Right renal cortex interstitium (tissue), 3 donors: ENCODE results near the gene ANKRD28. TPM values are rescaled to one million over a fixed set of nuclear protein-coding genes. Genes with fewer than 3 reads are reported as not detected.

Source experiments
- DNase-seq, 3 donors: peaks; one replicate each; pipeline ENCODE4 v3.0.0-alpha.2; 2013; ENCODE audit warnings: low read depth in 3 of 3, low spot score in 2 of 3
- polyA plus RNA-seq, 3 donors: library from polyadenylated mRNA; unstranded; fragments of 120-200 nt; gene quantifications; one replicate each; pipeline ENCODE4 v1.2.1, GENCODE V29; 2013; ENCODE audit not compliant: insufficient read length in 3 of 3

ANKRD28 gene
- polyA plus RNA-seq, 3 donors, result 42.7 to 48.5 (median 45.2) TPM

DNA sequence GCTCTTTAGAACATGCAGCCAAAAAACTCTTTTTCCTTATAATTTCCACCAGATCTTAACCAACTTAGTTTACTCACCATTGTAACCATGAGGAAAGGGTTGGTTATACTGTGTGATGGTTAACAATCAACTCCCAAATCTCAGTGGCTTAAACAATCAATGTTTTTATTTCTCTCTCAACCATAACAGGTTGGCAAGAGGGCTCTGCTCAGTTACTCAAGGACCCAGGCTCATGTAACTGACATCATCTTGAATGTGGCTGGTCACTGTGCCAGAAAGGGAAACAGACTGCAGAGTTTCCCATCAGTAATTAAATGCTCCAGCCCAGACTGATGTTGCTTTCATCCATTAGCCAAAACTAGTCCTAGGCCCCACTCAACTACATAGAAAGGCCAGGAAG is 69.0 kb downstream of the ANKRD28 start:
- DNase-seq, result no peak

DNA sequence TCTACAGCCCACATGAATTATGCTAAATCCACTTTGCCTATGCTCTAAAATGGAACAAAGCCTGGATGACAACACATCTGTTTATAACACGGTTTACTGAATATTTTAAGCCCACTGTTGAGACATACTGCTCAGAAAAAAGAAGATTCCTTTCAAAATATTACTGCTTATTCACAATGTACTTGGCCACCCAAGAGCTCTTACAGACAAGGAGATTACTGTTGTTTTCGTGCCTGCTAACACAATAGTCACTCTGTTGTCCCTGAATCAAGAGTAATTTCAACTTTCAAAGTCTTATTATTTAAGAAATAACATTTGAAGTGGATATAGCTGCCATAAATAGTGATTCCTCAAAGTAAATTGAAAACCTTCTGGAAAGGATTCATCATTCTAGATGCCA is 70.9 kb downstream of the ANKRD28 start:
- no peak for DNase-seq

DNA sequence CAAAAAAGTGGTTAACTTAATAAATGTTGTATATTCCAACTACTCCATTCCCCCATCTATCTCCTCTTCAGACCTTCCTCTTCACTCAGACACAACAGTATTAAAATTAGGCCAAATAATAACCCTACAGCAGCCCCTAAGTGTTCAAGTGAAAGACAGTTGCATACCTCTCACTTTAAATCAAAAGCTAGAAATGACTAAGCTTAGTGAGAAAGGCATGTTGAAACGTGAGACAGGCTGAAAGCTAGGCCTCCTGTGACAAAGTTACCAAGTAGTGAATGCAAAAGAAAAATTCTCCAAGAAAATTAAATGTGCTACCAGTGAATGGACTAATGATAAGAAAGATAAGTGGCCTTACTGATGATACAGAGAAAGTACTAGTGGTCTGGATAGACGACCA is 71.7 kb downstream of the ANKRD28 start:
- no peak for DNase-seq

DNA sequence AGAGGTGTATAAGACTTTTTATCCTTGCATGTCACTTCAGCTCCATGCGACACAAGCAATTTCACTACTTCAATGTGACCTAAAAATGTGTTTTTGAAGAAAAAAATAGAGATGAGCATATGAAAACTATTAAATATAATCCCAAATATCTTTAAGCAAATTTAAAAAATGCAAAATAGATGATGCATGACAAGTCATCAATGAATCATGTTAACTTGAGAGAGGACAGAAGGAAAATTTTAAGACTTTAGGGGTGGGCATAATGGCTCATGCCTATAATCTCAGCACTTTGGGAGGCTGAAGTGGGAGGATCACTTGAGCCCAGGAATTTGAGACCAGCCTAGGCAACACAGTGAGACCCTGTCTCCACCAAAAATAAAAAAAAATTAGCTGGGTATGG is 73.3 kb downstream of the ANKRD28 start:
- no peak for DNase-seq

DNA sequence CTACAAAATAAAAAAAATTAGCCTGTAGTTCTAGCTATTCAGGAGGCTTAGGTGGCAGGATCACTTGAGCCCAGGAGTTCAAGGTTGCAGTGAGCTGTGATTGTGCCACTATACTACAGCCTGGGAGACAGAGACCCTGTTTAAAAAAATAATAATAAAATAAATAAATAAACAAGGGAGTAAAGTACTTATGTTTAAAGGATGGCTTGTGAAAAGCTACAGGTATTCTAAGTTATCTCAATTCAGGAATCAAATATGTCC is 74.2 kb downstream of the ANKRD28 start:
- DNase-seq, result no peak

DNA sequence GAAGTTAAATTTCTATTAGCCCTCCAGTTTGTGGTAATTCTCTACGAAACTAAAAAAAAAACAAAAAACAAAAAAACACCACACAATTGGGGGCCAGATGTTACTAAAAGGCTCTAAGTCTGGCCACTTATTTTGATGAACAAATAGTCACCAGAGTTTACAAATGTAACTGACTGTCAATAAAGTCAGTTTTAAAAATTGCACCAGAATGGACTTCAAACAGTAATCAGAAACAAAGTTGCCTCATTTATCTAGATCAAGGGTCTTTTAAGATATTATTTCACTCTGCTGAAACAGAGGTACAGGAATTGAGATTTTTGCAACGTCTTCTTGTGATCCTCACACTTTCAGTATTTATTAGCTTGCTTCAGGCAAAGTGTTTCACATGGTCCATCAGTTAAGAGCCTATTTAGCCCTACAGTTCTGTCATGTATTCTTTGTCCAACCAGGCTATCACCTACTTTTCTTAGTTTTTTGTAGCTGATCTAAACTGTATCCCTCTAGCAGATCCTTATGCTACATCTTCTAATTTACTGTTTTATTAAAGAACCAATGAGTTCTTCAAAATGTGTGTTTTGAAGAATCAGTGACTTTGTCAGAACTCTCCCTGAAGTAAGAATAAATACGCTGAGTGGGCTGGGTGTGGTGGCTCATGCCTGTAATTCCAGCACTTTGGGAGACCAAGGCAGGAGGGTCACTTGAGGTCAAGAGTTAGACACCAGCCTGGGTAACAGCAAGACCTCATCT is 74.7 kb downstream of the ANKRD28 start:
- DNase-seq, result no peak

DNA sequence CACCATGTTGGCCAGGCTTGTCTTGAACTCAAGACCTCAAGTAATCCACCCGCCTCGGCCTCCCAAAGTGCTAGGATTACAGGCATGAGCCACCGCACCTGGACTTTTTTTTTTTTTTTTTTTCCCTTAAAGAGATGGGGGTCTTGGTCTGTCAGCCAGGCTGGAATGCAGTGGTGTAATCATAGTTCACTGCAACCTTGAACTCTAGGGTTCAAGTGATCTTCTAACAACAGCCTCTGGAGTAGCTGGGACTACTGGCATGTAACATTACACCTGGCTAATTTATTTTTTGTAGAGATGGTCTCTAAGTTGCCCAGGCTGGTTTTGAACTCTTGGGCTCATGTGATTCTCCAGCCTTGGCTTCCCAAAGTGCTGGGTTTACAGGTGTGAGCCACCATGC is 81.6 kb downstream of the ANKRD28 start:
- DNase-seq, result no peak

DNA sequence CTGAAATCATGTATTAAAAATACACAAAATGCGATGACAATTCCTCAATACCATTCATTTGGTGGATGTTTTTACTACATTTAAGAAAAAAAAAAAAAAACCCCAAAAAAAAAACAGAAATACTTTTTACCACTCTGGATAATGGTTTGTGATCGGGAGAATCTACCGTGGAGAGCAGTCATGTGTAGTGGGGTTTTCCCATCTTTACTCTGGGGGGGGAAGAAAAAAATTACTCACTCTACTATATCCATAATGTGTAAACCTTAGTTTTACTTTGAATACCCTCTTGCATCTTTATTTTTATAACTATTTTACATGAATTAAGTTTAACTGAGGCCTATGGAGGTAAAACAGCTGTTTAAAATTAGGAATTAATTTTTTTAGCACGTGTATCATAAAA is 83.3 kb downstream of the ANKRD28 start:
- no peak for DNase-seq

DNA sequence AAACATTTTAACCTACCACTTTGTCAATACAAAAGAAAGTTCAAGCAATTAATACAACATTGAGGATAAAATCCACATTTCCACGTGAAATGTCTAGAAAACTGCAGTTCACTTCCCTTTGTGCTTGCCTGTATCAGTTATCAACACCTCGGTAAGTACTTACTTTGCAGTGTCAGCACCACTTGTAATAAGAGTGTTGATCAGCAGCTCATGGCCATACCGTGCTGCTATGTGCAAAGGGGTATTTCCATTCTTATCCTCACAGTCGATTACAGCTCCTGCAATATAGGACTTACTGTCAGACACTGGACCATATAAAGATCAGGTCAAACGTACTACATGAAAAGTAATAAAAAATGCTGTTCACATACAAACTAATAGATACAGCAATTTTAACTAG is 84.4 kb downstream of the ANKRD28 start:
- no peak for DNase-seq

DNA sequence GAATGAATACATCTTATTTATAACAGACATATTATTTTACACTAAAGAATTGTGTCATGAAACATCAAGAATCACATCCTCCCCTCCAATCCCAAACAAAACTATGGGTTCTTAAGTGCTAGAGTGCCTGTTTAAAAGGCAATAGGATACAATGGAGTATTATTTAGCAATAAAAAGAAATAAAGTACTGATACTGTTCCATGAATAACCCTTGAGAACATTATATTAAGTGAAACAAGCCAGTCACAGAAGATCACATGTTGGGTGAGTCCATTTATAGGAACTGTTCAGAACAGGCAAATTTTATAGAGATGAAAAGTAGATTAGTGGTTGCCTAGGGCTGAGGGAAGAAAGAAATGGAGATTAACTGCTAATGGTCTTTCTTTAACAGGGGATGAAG is 86.5 kb downstream of the ANKRD28 start:
- DNase-seq, result no peak

DNA sequence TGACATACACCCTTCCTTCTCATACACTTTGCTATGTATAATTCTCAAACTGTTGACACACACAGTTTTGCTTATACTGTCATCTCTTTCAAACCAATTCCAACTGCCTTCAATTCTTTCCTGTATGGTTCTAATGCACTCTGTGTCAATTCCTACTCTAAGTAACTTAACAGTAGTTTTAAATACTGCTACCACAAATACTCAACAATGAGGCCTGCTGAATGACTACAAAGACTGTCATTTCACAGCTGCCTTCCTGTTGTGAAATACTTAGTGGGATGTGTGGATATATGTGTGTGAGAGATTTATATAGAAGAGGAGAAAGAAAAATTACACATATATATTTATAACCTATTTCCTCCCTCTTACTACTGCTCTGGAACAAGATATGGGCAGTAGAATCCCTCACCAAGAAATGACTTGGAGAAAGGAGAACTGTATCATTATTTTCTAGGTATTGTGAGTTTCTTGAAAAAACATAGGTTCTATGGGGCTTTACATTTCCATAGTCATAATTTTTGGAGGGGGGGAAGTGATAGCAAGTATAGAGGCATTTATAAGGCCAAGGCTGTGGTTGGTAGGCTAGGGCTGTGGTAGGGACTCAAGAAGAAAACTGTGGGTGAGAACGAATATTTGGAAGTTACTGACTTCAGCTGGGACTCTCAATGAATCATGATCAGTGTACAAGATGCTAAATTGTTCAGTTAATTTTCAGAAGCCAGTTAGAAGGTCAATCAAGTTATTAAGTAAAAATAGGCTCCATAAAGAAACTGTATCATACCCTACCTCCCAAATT is 88.7 kb downstream of the ANKRD28 start:
- DNase-seq, result no peak

DNA sequence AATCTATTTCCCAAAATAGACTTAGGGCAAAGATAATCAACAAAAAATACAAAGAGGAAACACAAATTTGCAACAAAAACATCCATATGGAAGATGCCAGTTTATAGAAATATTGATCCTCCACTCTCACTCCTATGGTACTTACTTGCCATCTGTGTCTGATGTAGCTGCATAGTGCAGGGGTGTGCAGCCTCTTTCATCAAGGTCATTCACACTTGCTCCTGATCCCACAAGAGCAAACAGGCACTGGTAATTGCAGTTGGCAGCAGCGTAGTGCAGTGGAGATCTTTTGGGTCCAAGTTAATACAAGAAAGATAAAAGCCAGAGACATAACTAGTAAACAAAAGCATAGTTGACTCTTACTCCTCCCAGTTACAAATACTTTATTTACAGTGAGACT is 90.0 kb downstream of the ANKRD28 start:
- DNase-seq, result no peak

DNA sequence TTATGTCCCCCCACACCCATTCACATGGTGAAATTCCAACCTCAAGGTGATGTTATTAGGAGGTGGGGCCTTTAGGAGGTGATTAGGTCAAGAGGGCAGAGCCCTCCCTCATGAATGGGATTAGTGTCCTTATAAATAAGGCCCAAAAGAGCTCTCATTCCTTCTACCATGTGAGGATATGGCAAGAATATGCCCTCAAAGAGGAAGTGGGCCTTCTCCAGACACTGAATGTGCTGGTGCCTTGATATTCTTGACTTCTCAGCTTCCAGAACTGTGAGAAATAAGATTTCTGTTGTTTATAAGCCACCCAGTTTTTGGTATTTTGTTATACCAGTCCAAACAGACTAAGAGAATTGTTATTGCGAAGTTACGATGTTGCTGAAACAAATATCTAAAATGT is 94.4 kb downstream of the ANKRD28 start:
- no peak for DNase-seq

DNA sequence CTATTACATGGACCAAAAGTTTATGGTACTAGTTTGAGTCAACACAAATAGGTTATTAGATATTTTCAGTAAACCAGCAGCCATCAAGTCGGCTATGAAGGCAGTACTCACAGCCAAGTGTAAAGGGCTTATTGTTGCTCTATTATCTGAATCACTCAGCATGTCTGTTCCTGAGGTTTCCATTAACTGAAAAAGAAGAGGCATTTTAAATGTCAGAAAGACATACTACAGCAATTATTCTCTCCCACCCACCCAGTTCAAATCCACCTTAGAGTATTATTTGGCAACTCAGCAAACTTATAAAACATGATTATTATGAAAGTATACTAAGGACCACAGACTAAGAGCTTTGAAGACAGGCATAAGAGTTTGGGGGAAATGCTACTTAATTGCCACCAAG is 103.2 kb downstream of the ANKRD28 start:
- DNase-seq, result no peak

DNA sequence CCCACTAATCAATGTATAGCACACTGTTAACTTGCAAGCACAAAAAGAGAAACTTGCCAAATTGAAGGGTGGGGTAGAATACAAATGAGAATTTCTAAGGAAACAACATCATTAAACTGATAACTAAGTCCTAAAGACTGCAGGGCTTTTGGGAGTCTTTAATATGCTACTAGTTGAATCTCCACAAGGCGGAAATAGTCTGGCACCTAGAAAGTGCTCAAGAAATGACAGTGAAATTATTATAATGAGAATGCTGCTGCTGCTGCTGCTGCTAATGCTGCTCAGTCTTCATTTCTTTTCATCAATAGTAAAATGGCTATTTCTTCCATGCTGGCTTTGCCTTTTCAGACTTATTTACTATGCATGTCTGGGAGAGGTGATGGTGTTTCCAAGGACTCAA is 104.4 kb downstream of the ANKRD28 start:
- no peak for DNase-seq

DNA sequence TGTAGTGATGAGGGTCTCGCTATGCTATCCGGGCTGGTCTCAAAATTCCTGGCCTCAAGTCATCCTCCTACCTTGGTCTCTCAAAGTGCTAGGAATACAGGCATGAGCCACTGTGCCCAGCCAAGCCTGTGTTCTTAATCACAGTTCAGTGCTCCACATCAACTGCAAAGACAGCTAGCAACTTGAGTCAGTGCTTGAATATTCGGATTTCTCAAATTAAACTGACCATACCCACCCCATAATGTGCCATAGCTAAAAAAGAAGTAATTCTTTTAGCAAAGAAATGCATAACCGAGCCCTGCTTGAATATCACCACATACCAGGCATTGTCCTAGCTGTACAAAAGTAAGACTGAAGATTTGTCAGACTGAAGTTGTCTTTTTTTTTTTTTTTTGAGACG is 107.0 kb downstream of the ANKRD28 start:
- DNase-seq, result no peak

DNA sequence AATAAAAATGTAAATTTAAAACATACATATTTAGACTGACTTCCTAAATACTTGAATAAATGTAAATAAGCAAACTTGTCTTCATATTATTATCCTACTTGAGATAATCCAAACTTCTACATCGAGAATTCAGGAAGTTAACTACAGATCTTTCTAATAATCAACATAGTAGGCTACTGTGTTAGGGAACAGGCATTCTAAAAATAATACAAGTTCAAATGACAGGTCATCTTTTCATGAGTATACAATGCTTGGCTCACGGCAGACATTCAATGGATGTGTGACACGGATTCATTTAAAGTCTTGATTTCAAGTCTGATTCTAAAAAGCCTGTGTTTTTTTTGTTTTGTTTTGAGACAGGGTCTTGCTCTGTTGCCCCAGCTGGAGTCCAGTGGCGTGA is 107.5 kb downstream of the ANKRD28 start:
- no peak for DNase-seq

DNA sequence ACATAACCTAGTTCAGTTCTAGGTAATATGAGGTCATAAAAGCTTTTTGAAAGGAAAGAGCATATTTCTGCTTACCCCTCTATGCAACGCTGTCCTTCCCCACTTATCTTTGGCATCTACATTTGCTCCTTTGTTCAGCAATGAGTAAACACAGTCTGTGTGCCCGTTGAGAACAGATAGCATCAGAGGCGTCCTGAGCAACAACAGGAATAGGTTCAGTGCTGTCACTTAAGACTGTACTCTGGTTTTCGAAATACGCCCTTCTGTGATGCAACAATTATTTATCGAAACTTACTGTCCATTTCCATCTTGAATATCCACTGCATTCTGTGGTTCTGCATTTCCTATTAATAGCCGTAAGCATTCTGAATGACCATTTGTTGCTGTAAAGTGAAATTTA is 111.9 kb downstream of the ANKRD28 start:
- no peak for DNase-seq

DNA sequence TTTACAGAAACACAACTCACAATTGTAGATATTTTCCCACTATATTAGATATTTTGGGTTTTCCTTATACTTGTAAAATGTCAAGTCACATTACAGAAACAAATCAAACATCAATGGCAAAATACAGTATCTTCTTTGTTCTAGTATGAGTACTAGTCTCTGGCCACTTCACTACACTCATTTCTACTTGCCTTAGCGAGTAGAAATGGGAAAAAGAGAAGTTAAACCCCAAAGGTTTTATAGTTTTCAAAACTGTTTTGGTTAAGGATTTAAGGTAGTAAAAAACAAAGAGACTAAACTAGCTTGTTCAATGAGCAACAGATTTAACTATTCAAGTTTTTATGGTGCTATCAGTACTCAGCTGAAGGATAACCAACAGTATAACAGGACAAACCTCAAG is 114.5 kb downstream of the ANKRD28 start:
- no peak for DNase-seq

DNA sequence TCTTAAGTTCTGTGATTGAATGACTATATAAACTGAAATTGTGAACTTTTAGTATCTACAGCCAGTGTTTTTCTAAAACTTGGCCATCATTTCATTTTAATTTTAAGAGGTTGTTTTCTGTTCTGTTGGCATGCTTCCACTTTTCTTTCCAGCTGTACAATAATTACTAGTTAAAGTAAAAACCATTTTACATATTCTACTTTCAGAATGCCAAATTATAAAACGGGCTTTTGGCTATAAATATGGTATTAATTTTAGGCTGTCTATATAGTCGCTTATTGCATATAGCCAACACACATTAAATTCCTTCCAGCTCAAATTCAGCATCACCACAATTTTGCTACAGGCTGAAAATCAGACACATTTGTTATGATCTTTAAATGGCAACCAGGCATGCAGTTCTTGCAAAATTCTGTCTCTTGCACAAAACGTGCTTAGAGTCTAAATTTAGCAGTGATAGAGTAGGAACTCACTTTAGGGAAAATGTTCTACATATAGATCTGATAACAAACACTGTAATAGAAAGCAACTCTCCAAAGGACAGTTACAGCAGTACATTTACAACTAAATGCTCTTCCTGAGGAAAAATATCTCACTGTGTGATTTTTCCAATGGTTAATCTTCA is 115.1 kb downstream of the ANKRD28 start:
- no peak for DNase-seq

DNA sequence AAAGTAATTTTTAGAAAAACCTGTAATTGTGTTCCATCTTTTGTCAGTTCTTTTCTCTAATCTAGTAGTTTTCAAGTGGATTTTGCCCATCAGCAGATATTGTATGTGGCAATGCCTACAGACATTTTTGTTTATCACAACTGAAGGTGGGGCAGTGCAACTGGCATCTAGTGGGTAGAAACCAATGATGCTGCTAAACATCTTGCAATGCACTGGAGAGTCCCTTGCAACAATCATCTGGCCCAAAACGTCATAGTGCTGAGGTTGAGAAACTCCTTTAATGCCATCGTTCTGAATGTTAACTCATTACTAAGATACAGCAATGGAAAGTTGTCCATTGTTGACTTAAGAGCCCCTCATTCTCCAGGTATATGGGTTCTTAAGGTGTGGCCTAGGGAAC is 116.1 kb downstream of the ANKRD28 start:
- no peak for DNase-seq

DNA sequence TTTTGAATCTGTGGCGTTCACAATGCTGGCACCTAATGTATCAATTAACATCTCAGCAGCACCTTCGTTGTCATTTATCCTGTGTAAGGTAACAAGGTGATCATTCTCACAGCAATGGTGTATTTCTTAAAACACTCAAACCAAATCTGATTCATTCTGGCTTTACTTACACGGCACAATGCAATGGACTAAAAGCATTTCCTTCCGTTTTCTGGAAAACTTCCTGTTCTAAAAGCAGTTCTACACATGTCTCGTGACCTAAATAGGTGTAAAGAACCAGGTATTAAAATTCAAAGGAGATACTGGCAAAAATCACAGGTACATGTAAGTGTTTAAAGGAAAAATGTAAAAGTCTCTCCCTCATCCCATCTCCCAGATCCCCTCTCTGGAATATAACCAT is 118.5 kb downstream of the ANKRD28 start:
- no peak for DNase-seq
